NCI-H146 (cell line): Measurements from ENCODE around the gene ISCA1.

Source experiments
- DNase-seq: peaks from one replicate; lab custom pipeline; 2025; lab: John Stamatoyannopoulos, UW

Gene ISCA1

GRCh38 chr9:86222667-86223066 is 59.7 kb downstream of the ISCA1 start:
- no peak for DNase-seq

GRCh38 chr9:86219606-86220005 is 62.7 kb downstream of the ISCA1 start:
- no peak for DNase-seq

- no peak for DNase-seq
Measured at GRCh38 chr9:86217076-86217755, 65.1 kb downstream of the ISCA1 start.
